Activated CD8-positive, alpha-beta memory T cell treated with anti-CD3 and anti-CD28 coated beads, Interleukin-2, amount 50 U/mL, for 1 hour (primary cell): ENCODE results near the gene RGCC.
"Not testable (repeated sequence)": the region's sequence is repeated elsewhere in the genome, so short reads cannot be mapped to it uniquely, and the experiment has no call there.

ENCODE experiments used
- DNase-seq: peaks from one replicate; pipeline ENCODE4 v3.0.0-alpha.2; 2020; ENCODE audit errors: extremely low read depth

RGCC gene

DNA sequence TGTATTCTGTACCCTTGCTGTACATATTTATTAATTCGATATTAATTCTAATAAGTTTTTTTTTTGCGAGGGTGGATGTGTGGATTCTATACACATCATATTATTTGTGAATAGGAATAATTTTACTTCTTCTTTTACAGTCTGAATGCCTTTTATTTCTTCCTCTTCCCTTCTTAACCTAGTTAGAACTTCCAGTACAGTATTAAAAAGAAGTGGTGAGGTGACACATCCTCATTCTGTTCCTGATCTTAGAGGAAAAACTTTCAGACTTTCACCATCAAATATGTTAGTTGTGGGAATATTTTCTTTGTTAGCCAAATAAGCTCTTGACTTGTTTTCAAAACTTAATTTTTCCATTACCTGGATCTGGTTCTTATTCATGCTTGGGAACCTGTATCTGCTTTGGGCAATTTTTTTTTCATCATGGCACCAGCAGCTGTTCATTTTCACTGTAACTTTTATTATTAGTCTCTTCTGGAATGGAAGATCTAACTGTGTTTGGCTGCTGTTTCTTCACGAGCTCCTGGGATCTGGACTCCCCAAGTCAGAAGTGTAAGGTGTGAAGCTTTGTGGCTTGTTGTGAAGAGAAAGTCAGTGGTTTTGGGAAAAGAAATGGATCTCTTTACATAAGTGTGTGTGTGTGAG is 33.1 kb downstream of the RGCC start:
- no peak for DNase-seq

DNA sequence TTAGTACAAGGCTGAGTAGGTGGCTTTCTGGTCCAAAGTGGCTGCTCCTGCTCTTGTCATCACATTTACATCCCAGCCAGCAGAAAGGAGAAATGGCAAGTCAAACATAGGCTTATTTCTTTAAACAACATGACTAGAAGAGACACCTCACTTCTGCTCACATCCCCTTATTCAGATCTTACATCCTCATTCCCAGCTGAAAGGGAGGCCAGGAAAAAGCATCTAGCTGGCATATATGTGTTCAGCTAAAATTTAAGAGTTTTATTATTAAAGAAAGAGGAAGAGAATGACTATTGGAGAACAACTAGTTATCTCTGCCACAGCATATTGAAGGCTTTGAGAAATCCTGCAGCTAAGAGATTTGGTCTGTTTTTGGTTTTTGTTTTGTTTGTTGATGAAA is 34.1 kb downstream of the RGCC start:
- DNase-seq: no peak

DNA sequence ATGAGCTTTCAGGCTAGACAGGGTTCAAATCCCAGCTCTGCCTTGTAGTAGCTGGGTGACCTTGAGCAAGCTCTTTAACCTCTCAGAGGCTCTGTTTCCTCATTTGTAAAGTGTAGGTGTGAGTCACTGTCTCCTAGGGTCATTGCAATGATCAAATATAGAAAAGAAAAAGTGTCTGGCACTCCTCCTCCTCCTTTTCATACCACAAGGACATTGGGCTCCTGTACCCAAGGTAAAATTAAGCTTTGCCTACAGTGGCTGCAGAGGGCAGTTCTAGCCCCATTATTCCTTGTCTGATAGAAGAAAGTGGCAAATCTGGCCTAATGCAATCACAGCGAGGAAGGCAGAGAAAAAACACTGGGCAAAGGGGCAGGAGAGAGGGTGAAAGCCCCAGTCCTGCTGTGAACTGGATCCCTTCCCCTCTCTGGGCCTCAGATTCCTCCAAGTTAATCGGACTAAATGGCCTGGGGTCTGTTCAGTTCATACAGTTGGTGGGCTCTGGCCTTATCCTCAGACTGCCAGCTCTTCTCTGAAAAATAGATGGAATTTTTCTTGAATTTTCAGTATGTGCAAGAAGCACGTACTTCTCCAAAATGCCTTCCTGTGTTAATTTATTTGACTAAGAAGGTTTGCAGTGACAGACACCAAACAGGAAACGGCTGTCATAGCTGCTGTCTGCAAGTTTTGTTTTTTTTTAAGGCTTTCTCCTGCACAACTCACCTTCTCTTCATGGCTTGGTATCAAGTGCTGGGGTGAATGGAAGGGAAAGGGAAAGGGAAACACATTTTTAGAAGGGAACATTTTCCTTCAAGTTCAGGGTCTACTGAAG is 35.3 kb downstream of the RGCC start:
- no peak for DNase-seq

DNA sequence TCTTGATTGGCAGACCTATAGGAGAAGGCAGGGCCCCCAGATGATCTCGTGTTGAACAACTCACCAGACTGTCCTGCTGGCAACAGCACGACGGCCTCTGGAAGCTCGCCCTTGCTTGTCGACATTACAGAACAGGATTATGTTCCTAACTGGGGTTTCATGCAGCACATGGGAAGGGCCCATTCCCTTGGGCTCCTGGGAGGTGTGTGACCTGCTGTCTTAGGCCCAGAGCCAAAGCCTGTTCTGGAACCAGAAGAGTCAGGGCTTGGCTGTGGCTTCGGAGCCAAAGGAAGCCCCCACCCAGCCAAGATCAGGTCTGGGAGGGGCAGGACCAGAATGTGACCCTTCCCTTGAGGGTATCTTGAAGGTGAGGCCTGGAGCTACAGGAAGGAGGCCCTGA is 36.9 kb downstream of the RGCC start:
- no peak for DNase-seq

DNA sequence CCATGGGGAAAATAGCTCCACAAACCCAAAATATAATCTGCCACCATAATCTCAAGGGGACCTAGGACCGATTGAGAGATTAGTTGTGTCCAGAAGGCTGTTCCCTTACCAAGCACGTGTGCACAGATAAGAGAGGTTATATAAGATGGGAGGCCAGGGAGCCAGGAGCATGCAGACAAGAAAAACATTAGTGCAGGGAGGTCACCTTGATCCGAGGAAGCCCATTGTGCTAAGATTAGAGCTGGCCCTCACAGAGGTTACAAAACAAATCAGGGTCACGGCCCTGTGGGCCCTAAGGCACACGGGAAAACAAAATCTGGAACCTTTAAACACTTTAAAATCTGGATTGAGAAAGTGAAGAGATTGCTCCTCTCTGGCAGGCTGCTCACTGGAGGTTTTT is 37.7 kb downstream of the RGCC start:
- no peak for DNase-seq

DNA sequence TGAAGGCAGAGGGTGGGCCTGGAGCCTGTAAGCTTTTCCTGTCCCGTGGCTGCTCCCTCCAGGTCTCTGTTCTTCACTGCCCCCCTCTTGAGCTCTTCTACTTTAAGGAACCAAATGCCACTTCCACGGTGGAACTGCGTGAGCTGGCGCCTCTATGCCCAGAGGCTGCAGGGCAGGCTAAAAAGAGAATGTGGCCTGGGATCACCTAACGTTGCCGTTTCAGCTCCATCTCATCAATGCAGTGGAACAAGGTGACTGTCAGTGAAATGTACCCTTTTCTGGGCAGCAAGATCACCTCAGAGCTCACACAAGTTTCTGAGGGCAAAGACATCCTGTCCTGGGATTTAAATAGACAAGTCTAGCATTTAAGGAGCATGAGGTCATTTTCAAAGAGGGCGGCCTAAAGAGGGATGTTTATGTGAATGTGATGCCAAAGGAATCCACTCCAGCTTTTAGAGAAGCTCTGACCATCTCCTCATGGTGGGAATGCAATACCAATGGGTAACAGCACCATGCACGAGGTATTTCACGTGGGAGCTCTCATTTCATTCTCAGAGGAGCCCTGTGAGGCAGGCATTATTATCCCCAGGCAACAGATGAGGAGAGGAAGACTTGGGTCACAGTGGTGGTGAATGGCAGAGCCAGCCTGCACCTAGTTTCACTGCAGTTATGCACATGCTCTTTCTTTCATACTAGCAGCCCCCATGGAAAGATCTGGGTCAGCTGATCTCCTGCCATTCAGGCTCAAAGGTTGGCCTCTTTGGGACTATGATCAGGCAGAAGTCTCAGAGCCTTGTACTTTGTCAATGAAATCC is 39.3 kb downstream of the RGCC start:
- DNase-seq: no peak

DNA sequence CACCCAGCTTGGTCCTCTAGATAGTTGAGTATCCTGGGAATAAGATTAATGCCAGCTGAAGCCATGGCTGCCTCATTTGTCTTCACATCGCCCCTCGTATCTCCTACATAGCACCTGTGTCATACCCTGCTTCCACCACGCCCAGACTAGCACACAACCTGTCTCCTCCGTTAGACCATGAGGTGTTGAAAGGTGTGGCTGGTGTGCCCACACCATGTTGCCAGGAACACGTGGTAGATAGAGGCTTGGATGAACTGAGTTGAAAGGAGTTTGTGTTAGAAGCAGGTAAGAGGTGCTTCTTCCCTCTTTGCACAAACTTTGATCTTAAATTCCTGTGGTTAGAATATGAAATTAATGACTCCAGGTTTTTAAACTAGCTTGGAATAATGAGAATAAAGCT is 40.1 kb downstream of the RGCC start:
- no peak for DNase-seq

DNA sequence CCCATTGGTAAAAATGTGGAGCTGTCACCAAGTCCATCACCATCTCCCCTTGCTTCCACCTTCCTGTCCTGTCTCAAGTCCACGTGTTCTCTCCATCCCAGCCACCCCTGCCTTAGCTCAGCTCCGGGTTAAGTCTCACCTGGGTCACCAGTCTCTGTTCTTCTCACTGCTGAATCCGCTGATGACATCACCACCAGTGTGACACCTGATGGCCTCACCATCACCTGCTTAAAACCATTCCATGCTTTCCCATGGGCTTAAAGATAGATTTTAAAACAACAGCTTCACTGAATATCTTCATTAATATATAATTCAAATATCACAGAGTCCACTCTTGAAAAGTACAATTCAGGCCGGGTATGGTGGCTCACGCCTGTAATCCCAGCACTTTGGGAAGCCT is 42.1 kb downstream of the RGCC start:
- no peak for DNase-seq

DNA sequence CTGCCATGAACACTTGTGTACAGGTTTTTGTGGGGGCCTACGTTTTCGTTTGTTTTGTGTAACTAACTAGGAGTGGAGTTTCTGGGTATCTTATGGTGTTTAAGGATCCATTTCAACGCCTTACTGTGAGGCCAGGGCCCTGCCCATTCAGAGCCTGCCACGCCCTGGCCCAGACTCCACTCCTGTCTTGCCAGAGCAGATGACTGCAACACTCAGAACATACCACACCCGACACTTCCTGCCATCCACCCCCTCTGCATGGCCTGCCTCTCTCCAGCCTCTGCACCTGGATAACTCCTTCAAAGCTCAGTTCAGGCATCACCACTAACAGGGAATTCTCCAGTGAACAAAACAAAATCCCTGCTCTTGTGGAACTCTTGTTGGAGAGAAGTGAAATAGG is 43.2 kb downstream of the RGCC start:
- DNase-seq: no peak

DNA sequence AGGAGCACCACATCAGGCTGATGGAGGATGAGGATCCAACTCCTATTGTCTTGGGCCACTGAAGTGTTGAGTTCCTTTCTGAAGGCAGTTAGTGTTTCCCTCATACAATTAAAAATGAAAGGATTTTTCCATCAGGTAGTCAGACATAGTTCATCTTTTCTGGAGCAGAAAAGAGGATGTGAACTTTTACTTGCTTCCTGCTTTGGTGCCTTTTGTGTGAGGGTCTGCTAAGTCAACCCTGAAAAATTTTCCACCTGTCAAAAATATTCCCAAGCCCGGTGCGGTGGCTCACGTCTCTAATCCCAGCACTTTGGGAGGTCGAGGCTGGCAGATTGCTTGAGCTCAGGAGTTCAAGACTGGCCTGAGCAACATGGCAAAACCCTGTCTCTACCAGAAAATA is 43.9 kb downstream of the RGCC start:
- DNase-seq: no peak

DNA sequence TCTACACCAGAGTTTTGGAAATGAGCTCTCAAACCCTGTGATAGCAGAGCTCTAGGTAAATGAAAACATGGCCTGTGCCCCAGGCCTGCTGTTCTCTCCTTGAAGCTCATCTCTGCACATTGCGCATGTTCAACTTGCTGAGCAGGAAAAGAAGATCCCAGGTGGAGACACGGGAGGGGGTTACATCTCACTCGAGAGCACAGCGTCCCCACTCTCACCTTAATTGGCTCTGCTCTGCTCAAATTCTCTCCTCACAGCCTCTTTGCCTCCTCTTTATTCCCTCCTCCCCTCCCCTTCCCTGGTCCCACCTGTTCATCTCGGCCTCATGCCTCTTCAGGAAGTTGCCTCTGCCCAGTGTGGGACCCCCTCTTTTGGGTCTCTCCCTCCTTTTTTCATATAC is 44.7 kb downstream of the RGCC start:
- no peak for DNase-seq

DNA sequence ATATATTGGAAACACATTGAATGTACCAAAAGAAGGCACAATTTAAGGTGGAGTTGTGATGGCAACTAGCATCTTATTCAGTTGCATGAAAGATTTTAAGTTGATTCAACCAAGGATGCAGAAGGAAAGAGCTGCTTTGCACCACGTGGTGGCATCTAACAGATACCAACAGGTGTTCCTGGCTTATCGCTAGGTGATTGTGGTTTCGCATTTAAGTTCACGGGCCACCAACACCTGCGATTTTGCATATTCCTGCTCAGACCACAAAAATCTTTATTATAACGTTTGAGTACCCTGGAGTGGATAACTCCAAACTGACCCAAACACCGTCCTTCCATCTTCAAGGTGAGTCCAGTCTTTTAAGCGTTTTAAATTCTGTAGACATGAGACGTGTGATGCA is 45.3 kb downstream of the RGCC start:
- no peak for DNase-seq

DNA sequence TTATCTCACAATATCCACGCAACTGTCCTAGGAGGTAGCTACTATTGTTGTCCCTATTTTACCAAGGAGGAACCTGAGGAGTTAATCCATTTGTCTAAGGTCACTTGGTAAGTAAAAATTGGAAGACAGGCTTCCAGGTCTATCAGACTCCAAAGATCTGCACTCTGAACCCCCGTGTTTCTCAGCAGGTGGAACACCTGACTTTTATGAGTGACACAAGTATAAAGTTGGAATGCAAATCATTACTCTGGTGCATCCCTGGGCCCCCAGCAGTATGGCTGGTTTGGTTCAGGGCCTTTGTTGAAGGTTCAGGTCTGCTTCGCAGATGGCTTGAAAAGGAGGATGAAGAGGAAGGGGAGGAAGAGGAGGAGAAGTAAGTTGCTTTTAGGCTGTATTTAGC is 46.0 kb downstream of the RGCC start:
- no peak for DNase-seq

DNA sequence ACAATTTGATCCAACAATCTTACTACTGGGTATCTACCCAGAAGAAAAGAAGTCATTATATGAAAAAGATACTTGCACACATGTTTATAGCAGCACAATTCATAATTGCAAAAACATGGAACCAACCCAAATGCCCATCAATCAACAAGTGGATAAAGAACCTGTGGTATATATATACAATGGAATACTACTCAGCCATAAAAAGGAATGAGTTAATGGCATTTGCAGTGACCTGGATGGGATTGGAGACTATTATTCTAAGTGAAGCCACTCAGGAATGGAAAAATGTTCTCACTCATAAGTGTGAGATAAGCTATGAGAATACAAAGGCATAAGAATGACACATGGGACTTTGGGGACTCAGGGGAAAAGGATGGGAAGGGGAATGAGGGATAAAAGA is 47.3 kb downstream of the RGCC start:
- DNase-seq: not testable (repeated sequence)

DNA sequence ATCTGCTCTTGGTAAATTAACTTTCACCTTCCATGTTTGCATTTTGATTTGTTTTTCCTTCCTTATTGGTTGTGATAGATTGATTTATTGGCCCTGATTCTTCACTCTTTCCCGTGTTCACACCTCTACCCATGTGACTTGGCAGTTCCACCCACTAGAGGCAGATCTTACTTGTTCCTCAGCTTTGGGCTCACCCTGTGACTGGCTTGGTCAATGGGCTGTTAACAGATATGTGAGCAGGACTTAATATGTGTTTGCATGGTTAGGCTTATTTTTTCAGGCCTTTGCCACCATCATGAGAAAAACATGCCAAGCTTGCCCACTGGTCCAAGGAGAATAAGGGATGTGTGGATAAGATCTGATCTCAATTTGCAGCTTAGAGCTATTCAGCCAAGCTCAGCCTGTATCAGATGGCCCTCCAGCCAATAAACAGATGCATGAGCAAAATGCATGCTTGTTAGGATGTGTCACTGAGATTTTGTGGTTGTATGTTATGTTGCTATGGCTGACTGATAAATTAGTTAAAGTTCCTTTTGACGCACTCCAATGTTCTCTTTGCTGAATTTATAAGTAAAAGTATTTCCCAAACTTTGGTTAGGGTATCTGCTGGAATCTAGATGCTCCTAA is 48.0 kb downstream of the RGCC start:
- DNase-seq: no peak

DNA sequence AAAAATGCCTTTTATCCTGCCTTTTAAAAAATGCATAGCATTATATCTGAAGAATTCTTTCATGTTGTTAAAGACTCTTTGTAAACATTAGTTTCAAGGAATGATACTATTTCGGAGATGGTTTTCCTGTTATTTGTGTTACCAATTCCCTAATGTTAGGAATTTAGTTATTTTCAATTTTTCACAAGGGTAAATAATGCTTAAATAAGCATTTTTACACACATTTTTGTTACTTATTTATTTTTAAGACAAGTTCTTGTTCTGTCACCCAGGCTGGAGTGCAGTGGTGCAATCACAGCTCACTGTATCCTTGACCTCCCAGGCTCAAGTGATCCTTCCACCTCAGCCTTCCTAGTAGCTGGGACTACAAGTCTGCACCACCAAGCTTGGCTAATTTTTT is 49.0 kb downstream of the RGCC start:
- DNase-seq: no peak

DNA sequence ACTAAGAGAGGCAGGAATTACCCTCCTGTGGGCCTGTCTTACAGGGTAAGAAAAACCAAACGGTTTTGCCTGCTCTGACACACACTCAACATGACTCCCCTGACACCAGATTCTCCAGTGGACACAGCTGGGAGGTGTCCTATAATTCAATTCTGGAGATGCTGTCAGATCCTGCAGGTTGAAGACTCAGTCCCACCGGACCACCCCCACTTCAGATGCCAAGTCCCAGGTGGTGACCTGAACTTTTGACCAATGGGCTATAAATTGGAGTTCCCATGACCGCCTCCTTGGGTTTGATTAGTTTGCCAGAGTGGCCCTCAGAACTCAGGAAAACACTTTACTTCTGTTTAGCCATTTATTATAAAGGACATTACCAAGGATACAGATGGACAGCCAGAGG is 52.6 kb downstream of the RGCC start:
- no peak for DNase-seq

DNA sequence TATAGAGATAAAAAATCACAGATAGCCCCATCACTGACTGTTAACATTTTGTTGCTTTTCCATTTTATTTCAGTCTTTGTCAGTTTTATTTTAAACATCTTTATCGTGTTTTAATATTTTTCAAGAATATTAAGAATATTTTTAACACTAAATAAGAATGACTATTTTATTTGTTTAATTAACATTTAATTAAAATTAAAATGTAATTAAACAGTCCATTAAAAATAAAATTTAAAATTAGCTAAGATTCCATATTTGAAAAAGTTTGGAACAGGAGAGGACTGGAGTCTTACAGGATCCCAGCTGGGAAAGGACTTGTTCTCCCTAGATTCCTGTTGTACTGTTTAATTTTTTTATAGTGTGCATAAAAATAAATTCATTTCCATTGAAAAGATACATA is 54.5 kb downstream of the RGCC start:
- no peak for DNase-seq

DNA sequence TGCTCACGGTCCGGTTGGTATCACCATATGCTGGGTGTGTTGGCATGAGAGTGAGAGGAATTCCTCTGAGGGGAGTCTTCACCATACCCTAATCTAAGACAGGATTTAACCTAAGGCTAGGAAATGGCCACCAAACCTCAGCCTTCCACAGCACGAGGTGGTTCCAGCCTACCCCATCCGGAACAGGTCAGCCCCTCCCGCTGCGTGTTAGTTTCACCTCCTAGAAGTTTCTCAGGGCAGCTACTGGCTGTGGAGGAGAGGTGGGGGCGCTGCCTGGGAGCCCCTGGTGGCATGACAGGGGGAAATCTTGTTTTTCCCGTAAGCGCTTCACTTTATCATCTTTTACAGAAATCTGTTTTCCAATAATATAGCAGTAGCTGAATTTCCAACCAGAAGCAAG is 55.1 kb downstream of the RGCC start:
- DNase-seq: no peak

DNA sequence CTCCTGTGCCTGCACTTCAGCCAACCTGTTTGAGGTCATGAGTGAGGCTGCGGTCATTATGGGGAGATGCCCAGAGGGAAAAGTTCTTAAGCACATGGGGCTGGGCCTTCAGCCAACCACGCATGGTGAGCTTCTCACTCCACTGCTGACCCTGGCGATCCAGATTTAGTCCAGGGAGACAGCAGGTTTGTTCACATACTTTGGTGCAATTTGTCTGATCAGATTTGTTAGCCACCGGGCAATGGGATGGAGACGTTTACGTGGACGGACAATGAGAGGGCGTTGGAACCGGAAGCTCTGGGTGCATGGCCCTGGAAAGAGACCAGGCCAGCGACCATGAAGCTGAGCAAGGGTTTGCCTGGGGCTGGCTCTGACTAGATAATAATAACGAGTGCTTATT is 56.2 kb downstream of the RGCC start:
- DNase-seq: no peak

DNA sequence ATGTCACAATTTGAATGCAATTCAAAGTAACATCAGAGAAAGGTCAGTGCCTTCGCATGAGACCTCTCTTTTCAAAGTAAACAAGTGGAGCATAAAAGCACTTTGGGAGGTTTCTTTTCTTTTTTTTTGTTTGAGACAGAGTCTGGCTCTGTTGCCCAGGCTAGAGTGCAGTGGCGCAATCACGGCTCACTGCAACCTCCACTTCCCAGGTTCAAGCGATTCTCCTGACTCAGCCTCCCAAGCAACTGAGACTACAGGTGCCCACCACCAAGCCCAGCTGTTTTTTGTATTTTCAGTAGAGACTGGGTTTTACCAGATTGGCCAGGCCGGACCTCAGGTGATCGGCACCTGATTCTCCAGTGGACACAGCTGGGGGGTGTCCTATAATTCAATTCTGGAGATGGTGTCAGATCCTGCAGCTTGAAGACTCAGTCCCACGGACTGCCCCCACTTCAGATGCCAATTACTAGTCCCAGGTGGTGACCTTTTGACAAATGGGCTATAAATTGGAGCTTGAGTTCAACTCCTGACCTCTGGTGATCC is 57.6 kb downstream of the RGCC start:
- DNase-seq: no peak

DNA sequence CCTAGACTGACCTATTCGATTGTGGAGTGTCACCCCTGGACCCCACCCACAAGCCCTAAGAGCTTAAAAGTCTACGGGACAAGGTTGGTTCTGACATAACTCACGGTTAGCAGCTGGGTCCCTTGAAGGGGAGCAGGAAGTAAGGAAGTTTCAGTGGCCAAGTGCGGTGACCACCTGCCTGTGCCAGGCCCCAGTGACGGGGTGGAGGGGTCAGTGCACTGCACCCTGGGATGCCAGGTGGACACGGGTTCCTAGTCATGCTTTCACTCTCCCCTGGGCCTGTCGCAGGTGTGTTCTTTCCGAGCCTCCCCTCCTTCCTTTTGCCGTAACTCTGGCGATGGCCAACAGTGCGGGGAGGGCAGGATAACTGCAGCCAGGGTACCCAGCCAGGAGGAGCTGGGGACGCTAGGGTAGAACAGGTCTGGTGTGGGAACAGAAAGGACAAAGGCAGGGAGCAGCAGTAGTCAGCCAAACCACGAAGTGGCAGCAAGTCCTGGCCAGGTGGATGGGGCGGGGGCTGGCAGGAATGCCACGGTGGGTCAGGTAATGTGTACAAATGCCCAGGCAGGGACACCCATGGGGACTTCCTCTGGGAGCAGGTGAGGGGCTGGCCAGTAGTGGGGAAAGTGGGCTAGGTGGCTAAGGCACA is 58.3 kb downstream of the RGCC start:
- DNase-seq: no peak
